CD4-positive, alpha-beta memory T cell (primary cell): Measurements from ENCODE around the gene CDK14. TPM values are rescaled to one million over a fixed set of nuclear protein-coding genes. Genes with fewer than 3 reads are reported as not detected.

Experiments used
- CTCF ChIA-PET: fragments of 350-600 bp; sonication (Branson Sonifier 250); formaldehyde crosslinking; loops from one replicate; lab custom pipeline; 2021; ENCODE audit warnings: inconsistent platforms; ENCODE audit not compliant: partially characterized antibody; lab: Charles Lee
- POLR2A ChIA-PET: fragments of 350-600 bp; sonication (Branson Sonifier 250); formaldehyde crosslinking; loops from one replicate; lab custom pipeline; 2021; ENCODE audit not compliant: partially characterized antibody; lab: Charles Lee
- DNase-seq, 5 donors: peaks; one replicate each; pipeline versions ENCODE4 v3.0.0 to v3.0.0-alpha.2; 2020 to 2022; ENCODE audit warnings: mixed read lengths in 1 of 5
- H3K27ac ChIP-seq: one replicate; pipeline ENCODE4 v1.7.0; 2013; ENCODE audit warnings: low read depth, low read length
- H3K27me3 ChIP-seq: 2 replicates; pipeline ENCODE4 v1.7.0; 2013; ENCODE audit warnings: mild to moderate bottlenecking, low read length, moderate library complexity; ENCODE audit not compliant: insufficient read depth
- H3K36me3 ChIP-seq: 2 replicates; pipeline ENCODE4 v1.7.0; 2013; ENCODE audit warnings: mild to moderate bottlenecking, low read length, moderate library complexity; ENCODE audit not compliant: insufficient read depth
- H3K4me1 ChIP-seq: 2 replicates; pipeline ENCODE4 v1.7.0; 2013; ENCODE audit warnings: mild to moderate bottlenecking, low read length, moderate library complexity; ENCODE audit not compliant: insufficient read depth
- H3K4me3 ChIP-seq, 2 donors: one replicate each; pipeline ENCODE4 v1.7.0; 2013; ENCODE audit warnings: low read length in 2 of 2, mild to moderate bottlenecking in 1 of 2
- H3K9me3 ChIP-seq, 2 donors: one replicate each; pipeline ENCODE4 v1.7.0; 2013; ENCODE audit warnings: low read length in 2 of 2, control low read depth in 1 of 2; ENCODE audit not compliant: control insufficient read depth in 1 of 2
- H3K27ac Mint-ChIP-seq, 7 donors: one replicate each; pipeline ENCODE4 v1.8.0; 2020 to 2021; ENCODE audit warnings: mixed read lengths in 7 of 7, mild to moderate bottlenecking in 6 of 7, inconsistent platforms in 3 of 7, moderate library complexity in 3 of 7
- H3K27me3 Mint-ChIP-seq, 2 donors: one replicate each; pipeline ENCODE4 v1.8.0; 2020 to 2021; ENCODE audit warnings: mixed read lengths in 2 of 2
- H3K36me3 Mint-ChIP-seq, 2 donors: one replicate each; pipeline ENCODE4 v1.8.0; 2020 to 2021; ENCODE audit warnings: mixed read lengths in 2 of 2, inconsistent platforms in 1 of 2, mild to moderate bottlenecking in 1 of 2
- H3K4me1 Mint-ChIP-seq, 4 donors: one replicate each; pipeline ENCODE4 v1.8.0; 2020 to 2021; ENCODE audit warnings: mixed read lengths in 4 of 4, mild to moderate bottlenecking in 1 of 4
- H3K4me3 Mint-ChIP-seq, 8 donors: one replicate each; pipeline ENCODE4 v1.8.0; 2020 to 2021; ENCODE audit warnings: mixed read lengths in 8 of 8, mild to moderate bottlenecking in 7 of 8, moderate library complexity in 6 of 8, inconsistent platforms in 3 of 8
- H3K9me3 Mint-ChIP-seq, 8 donors: one replicate each; pipeline ENCODE4 v1.8.0; 2020 to 2021; ENCODE audit warnings: mixed read lengths in 8 of 8, mild to moderate bottlenecking in 5 of 8, inconsistent platforms in 3 of 8, moderate library complexity in 1 of 8
- intact Hi-C: fragments of 100-400 bp; cut with micrococcal nuclease; formaldehyde crosslinking; loops from one replicate; pipeline ENCODE4 v1.15.1; 2023
- polyA plus RNA-seq, 2 donors: library from polyadenylated mRNA; unstranded; fragments of 300-500 nt; fragmentation: Illumina TruSeq; gene quantifications; one replicate each; pipeline ENCODE4 v1.2.3, GENCODE V29; 2021
- total RNA-seq, 2 experiments: library from RNA; stranded (reverse); gene quantifications; one replicate each; pipeline ENCODE4 v1.2.3, GENCODE V29; 2021

The CDK14 gene
- total and polyA plus RNA-seq, 4 experiments from 2014 or later: 0.47 to 0.81 (median 0.70) TPM; not detected in 1

- H3K4me1 Mint-ChIP-seq: no peaks in the 10 kb centered on the region
- peaks cover 0 to 7% (median 0%) of the 10 kb centered on the region in 8 donors for H3K9me3 Mint-ChIP-seq
- Histone ChIP-seq H3K4me3 (no peak overlapping the region), H3K27me3 (no peaks in the 10 kb centered on the region), H3K27ac (no peak overlapping the region), H3K9me3 (no peaks in the 10 kb centered on the region), H3K36me3 (no peaks in the 10 kb centered on the region), H3K4me1 (no peaks in the 10 kb centered on the region)
- H3K27me3 Mint-ChIP-seq: peaks cover 0 to 1% of the 10 kb centered on the region in 2 donors
- CTCF ChIA-PET: no interaction called here
- no peak overlapping the region for H3K4me3 Mint-ChIP-seq
- no peaks in the 10 kb centered on the region for H3K36me3 Mint-ChIP-seq
- no peak for DNase-seq
- intact Hi-C loops: no loop called here
- H3K27ac Mint-ChIP-seq: no peak overlapping the region
- POLR2A ChIA-PET: no interaction called here
Observed at GRCh38 chr7:91182819-91183764, 587.0 kb downstream of the CDK14 start.

GRCh38 chr7:91185771-91186170 lies 589.6 kb downstream of the CDK14 start:
- Mint-ChIP-seq H3K36me3 (no peaks in the 10 kb centered on the region), H3K4me3 (no peak overlapping the region), H3K27ac (no peak overlapping the region), H3K4me1 (no peaks in the 10 kb centered on the region), H3K9me3 (peaks cover 0 to 6% (median 0%) of the 10 kb centered on the region in 8 donors), H3K27me3 (peaks cover 0 to 1% of the 10 kb centered on the region in 2 donors)
- no peaks in the 10 kb centered on the region for H3K9me3 ChIP-seq
- intact Hi-C loops: no loop called here
- DNase-seq: no peak
- H3K4me1 ChIP-seq: no peaks in the 10 kb centered on the region
- no peak overlapping the region for H3K27ac ChIP-seq
- H3K4me3 ChIP-seq: no peak overlapping the region
- CTCF ChIA-PET: no interaction called here
- H3K36me3 ChIP-seq: no peaks in the 10 kb centered on the region
- POLR2A ChIA-PET: no interaction called here
- H3K27me3 ChIP-seq: no peaks in the 10 kb centered on the region

- POLR2A ChIA-PET: no interaction called here
- Histone ChIP-seq H3K36me3 (no peaks in the 10 kb centered on the region), H3K27me3 (no peaks in the 10 kb centered on the region), H3K4me1 (no peaks in the 10 kb centered on the region), H3K9me3 (no peaks in the 10 kb centered on the region), H3K27ac (no peak overlapping the region), H3K4me3 (no peak overlapping the region)
- intact Hi-C loops: no loop called here
- Mint-ChIP-seq H3K27ac (no peak overlapping the region), H3K4me1 (no peaks in the 10 kb centered on the region), H3K27me3 (peaks cover 0 to 1% of the 10 kb centered on the region in 2 donors), H3K4me3 (no peak overlapping the region), H3K36me3 (no peaks in the 10 kb centered on the region), H3K9me3 (peaks cover 0 to 4% (median 0%) of the 10 kb centered on the region in 8 donors)
- DNase-seq: no peak
- CTCF ChIA-PET: no interaction called here
Observed at GRCh38 chr7:91187061-91187460, 590.9 kb downstream of the CDK14 start.

- ChIA-PET POLR2A (no interaction called here), CTCF (no interaction called here)
- peaks cover 0 to 4% (median 0%) of the 10 kb centered on the region in 8 donors for H3K9me3 Mint-ChIP-seq
- H3K27me3 Mint-ChIP-seq: peaks cover 0 to 2% of the 10 kb centered on the region in 2 donors
- H3K27me3 ChIP-seq: no peaks in the 10 kb centered on the region
- no peak overlapping the region for H3K4me3 Mint-ChIP-seq
- intact Hi-C loops: no loop called here
- no peak for DNase-seq
- H3K36me3 Mint-ChIP-seq: no peaks in the 10 kb centered on the region
- no peak overlapping the region for H3K27ac ChIP-seq
- H3K9me3 ChIP-seq: no peaks in the 10 kb centered on the region
- H3K27ac Mint-ChIP-seq: no peak overlapping the region
- no peaks in the 10 kb centered on the region for H3K4me1 Mint-ChIP-seq
- H3K36me3 ChIP-seq: no peaks in the 10 kb centered on the region
- no peak overlapping the region for H3K4me3 ChIP-seq
- H3K4me1 ChIP-seq: no peaks in the 10 kb centered on the region
Observed at GRCh38 chr7:91191771-91192170, 595.6 kb downstream of the CDK14 start.

GRCh38 chr7:91193141-91193540 lies 597.0 kb downstream of the CDK14 start:
- Mint-ChIP-seq H3K4me1 (no peaks in the 10 kb centered on the region), H3K27ac (no peak overlapping the region), H3K27me3 (peaks cover 0 to 2% of the 10 kb centered on the region in 2 donors), H3K36me3 (no peaks in the 10 kb centered on the region), H3K9me3 (peaks cover 0 to 4% (median under 1%) of the 10 kb centered on the region in 8 donors), H3K4me3 (no peak overlapping the region)
- Histone ChIP-seq H3K9me3 (no peaks in the 10 kb centered on the region), H3K27me3 (no peaks in the 10 kb centered on the region), H3K27ac (no peak overlapping the region), H3K4me3 (no peak overlapping the region), H3K4me1 (no peaks in the 10 kb centered on the region), H3K36me3 (no peaks in the 10 kb centered on the region)
- ChIA-PET CTCF (no interaction called here), POLR2A (no interaction called here)
- DNase-seq: no peak
- intact Hi-C loops: no loop called here

GRCh38 chr7:91194841-91195240 lies 598.7 kb downstream of the CDK14 start:
- H3K4me3 Mint-ChIP-seq: no peak overlapping the region
- Histone ChIP-seq H3K9me3 (no peaks in the 10 kb centered on the region), H3K27me3 (no peaks in the 10 kb centered on the region), H3K4me1 (no peaks in the 10 kb centered on the region), H3K36me3 (no peaks in the 10 kb centered on the region), H3K4me3 (no peak overlapping the region), H3K27ac (no peak overlapping the region)
- CTCF ChIA-PET: no interaction called here
- peaks cover 0 to 3% (median under 1%) of the 10 kb centered on the region in 8 donors for H3K9me3 Mint-ChIP-seq
- no peaks in the 10 kb centered on the region for H3K36me3 Mint-ChIP-seq
- no peak overlapping the region for H3K27ac Mint-ChIP-seq
- intact Hi-C loops: no loop called here
- DNase-seq: no peak
- H3K27me3 Mint-ChIP-seq: peaks cover 0 to 2% of the 10 kb centered on the region in 2 donors
- no peaks in the 10 kb centered on the region for H3K4me1 Mint-ChIP-seq
- POLR2A ChIA-PET: no interaction called here

- POLR2A ChIA-PET: no interaction called here
- H3K9me3 Mint-ChIP-seq: peaks cover 0 to 3% (median 0%) of the 10 kb centered on the region in 8 donors
- CTCF ChIA-PET: no interaction called here
- Histone ChIP-seq H3K36me3 (no peaks in the 10 kb centered on the region), H3K9me3 (no peaks in the 10 kb centered on the region), H3K4me3 (no peak overlapping the region), H3K27ac (no peak overlapping the region), H3K27me3 (no peaks in the 10 kb centered on the region), H3K4me1 (no peaks in the 10 kb centered on the region)
- no peak overlapping the region for H3K27ac Mint-ChIP-seq
- intact Hi-C loops: no loop called here
- H3K36me3 Mint-ChIP-seq: no peaks in the 10 kb centered on the region
- no peak for DNase-seq
- H3K27me3 Mint-ChIP-seq: peaks cover 0 to 2% of the 10 kb centered on the region in 2 donors
- H3K4me3 Mint-ChIP-seq: no peak overlapping the region
- H3K4me1 Mint-ChIP-seq: no peaks in the 10 kb centered on the region
Observed at GRCh38 chr7:91196058-91196457, 599.9 kb downstream of the CDK14 start.
